Parathyroid adenoma (tissue), 2 donors: ENCODE data around the gene KSR1.
"Not testable (repeated sequence)": the region's sequence is repeated elsewhere in the genome, so short reads cannot be mapped to it uniquely, and the experiment has no call there.

Experiments
- H2AFZ ChIP-seq: fragments of 300-600 bp; sonication (generic); one replicate; pipeline ENCODE4 v1.7.0; 2017; ENCODE audit warnings: antibody characterized with exemption, mild to moderate bottlenecking
- H3K27ac ChIP-seq: fragments of 300-600 bp; sonication (generic); one replicate; pipeline ENCODE4 v1.7.0; 2017
- H3K27me3 ChIP-seq: fragments of 300-600 bp; sonication (generic); one replicate; pipeline ENCODE4 v1.7.0; 2017; ENCODE audit warnings: low read length; ENCODE audit not compliant: control insufficient read depth, insufficient read depth
- H3K36me3 ChIP-seq: fragments of 300-600 bp; sonication (generic); one replicate; pipeline ENCODE4 v1.7.0; 2017; ENCODE audit warnings: low read length; ENCODE audit not compliant: control insufficient read depth, insufficient read depth
- H3K4me1 ChIP-seq: fragments of 300-600 bp; sonication (generic); one replicate; pipeline ENCODE4 v1.7.0; 2017; ENCODE audit warnings: control low read depth
- H3K4me2 ChIP-seq: fragments of 300-600 bp; sonication (generic); one replicate; pipeline ENCODE4 v1.7.0; 2017; ENCODE audit warnings: low read length
- H3K4me3 ChIP-seq: fragments of 300-600 bp; sonication (generic); one replicate; pipeline ENCODE4 v1.7.0; 2017; ENCODE audit warnings: low read depth, low read length
- H3K79me2 ChIP-seq: fragments of 300-600 bp; sonication (generic); one replicate; pipeline ENCODE4 v1.7.0; 2017; ENCODE audit warnings: control low read depth
- H3K9ac ChIP-seq: fragments of 300-600 bp; sonication (generic); one replicate; pipeline ENCODE4 v1.7.0; 2017; ENCODE audit warnings: mild to moderate bottlenecking
- H3K9me3 ChIP-seq: fragments of 300-600 bp; sonication (generic); one replicate; pipeline ENCODE4 v1.7.0; 2017; ENCODE audit warnings: low read length; ENCODE audit not compliant: control insufficient read depth
- CTCF ChIP-seq: fragments of 300-600 bp; sonication (generic); IDR thresholded peaks from one replicate; pipeline ENCODE4 v1.7.0; 2017; ENCODE audit warnings: antibody characterized with exemption, mild to moderate bottlenecking
- donor health status: primary hyperparathyroidism.

Gene KSR1

GRCh38 chr17:27455914-27456680, at the start of gene KSR1:
KSR1 (plus strand) TSS chr17:27456448; CDS start chr17:27456644, 196 bp downstream.
- Histone ChIP-seq H3K27ac (peak within 1 kb of the TSS; percentile 66), H3K4me1 (peaks cover 4% of the 10 kb centered on the region), H3K27me3 (no peaks in the 10 kb centered on the region), H3K36me3 (no peaks in the 10 kb centered on the region), H3K9ac (peak within 1 kb of the TSS; percentile 91), H3K9me3 (no peaks in the 10 kb centered on the region), H3K4me2 (peak within 1 kb of the TSS; percentile 83), H3K4me3 (peak within 1 kb of the TSS; percentile 80), H3K79me2 (peaks cover 24% of the 10 kb centered on the region), H2AFZ (peak within 1 kb of the TSS; percentile 100)
- peak; percentile 35 for TF ChIP-seq CTCF

GRCh38 chr17:27407916-27408864, 48.1 kb upstream of the KSR1 start:
- Histone ChIP-seq H3K4me1 (no peaks in the 10 kb centered on the region), H3K27me3 (no peaks in the 10 kb centered on the region), H3K27ac (no peak overlapping the region), H3K79me2 (no peaks in the 10 kb centered on the region), H3K4me2 (no peak overlapping the region), H3K4me3 (no peak overlapping the region), H3K36me3 (no peaks in the 10 kb centered on the region), H3K9me3 (no peaks in the 10 kb centered on the region), H2AFZ (peak overlapping the region; percentile 23), H3K9ac (no peak overlapping the region)
- no peak for TF ChIP-seq CTCF

- Histone ChIP-seq H2AFZ (peak overlapping the region; percentile 23), H3K4me3 (no peak overlapping the region), H3K79me2 (no peaks in the 10 kb centered on the region), H3K4me2 (no peak overlapping the region), H3K4me1 (no peaks in the 10 kb centered on the region), H3K27ac (no peak overlapping the region), H3K36me3 (no peaks in the 10 kb centered on the region), H3K27me3 (no peaks in the 10 kb centered on the region), H3K9ac (no peak overlapping the region), H3K9me3 (no peaks in the 10 kb centered on the region)
- no peak for TF ChIP-seq CTCF
Observed at GRCh38 chr17:27408891-27409290, 47.4 kb upstream of the KSR1 start.

- not testable (repeated sequence) for H2AFZ ChIP-seq, H3K79me2 ChIP-seq, H3K36me3 ChIP-seq, H3K4me3 ChIP-seq, H3K4me2 ChIP-seq, H3K9ac ChIP-seq, H3K9me3 ChIP-seq, H3K27ac ChIP-seq, H3K4me1 ChIP-seq, H3K27me3 ChIP-seq
Observed at GRCh38 chr17:27412158-27412557, 44.1 kb upstream of the KSR1 start.

GRCh38 chr17:27413315-27413714, 42.9 kb upstream of the KSR1 start:
- TF ChIP-seq CTCF: no peak
- Histone ChIP-seq H3K79me2 (no peaks in the 10 kb centered on the region), H3K27me3 (no peaks in the 10 kb centered on the region), H3K4me2 (no peak overlapping the region), H3K4me1 (no peaks in the 10 kb centered on the region), H2AFZ (no peak overlapping the region), H3K9me3 (no peaks in the 10 kb centered on the region), H3K27ac (no peak overlapping the region), H3K36me3 (no peaks in the 10 kb centered on the region), H3K4me3 (no peak overlapping the region), H3K9ac (no peak overlapping the region)
